Gastrocnemius medialis (tissue), 4 donors: Measurements from ENCODE around the gene RINT1. TPM values are rescaled to one million over a fixed set of nuclear protein-coding genes. Genes with fewer than 3 reads are reported as not detected.
A peak's percentile ranks its signal among the peaks of the same experiment; 100 is the strongest.

Source experiments
- ATAC-seq, 2 donors: fragments of 150-250 bp; one replicate each; pipeline ENCODE4 v1.9.1; 2016
- DNase-seq, 2 donors: peaks; one replicate each; pipeline ENCODE4 v3.0.0-alpha.2; 2019
- H3K27ac ChIP-seq, 4 donors: fragments of 200-600 bp; sonication (generic); 1 replicate in 1 of 4; 2 replicates in 3 of 4; pipeline ENCODE4 v1.5.1; 2016 to 2018; ENCODE audit warnings: mild to moderate bottlenecking in 2 of 4, moderate library complexity in 1 of 4
- H3K27me3 ChIP-seq, 3 donors: fragments of 200-600 bp; sonication (generic) in 2 of 3; 1 replicate in 1 of 3; 2 replicates in 2 of 3; pipeline versions ENCODE4 v1.5.1 to v1.6.0; 2016 to 2019; ENCODE audit warnings: mild to moderate bottlenecking in 1 of 3, moderate library complexity in 1 of 3
- H3K36me3 ChIP-seq, 2 donors: fragments of 200-600 bp; sonication (generic) in 1 of 2; one replicate each; pipeline ENCODE4 v1.5.1; 2017 to 2018
- H3K4me1 ChIP-seq, 2 donors: fragments of 200-600 bp; sonication (generic) in 1 of 2; one replicate each; pipeline ENCODE4 v1.5.1; 2016 to 2017; ENCODE audit warnings: mild to moderate bottlenecking in 2 of 2
- H3K4me3 ChIP-seq, 4 donors: fragments of 200-600 bp; sonication (generic) in 3 of 4; 1 replicate in 1 of 4; 2 replicates in 3 of 4; pipeline ENCODE4 v1.5.1; 2016 to 2019; ENCODE audit warnings: mild to moderate bottlenecking in 2 of 4
- H3K9me3 ChIP-seq, 3 donors: fragments of 200-600 bp; sonication (generic) in 2 of 3; 1 replicate in 1 of 3; 2 replicates in 2 of 3; pipeline ENCODE4 v1.5.1; 2016 to 2019
- POLR2A ChIP-seq, 2 donors: fragments of 450-650 bp; IDR thresholded peaks; one replicate each; pipeline ENCODE4 v1.6.1; 2017; ENCODE audit warnings: antibody characterized with exemption in 2 of 2, mild to moderate bottlenecking in 2 of 2, moderate library complexity in 2 of 2
- in situ Hi-C, 4 donors: fragments of 200-750 bp; cut with MboI; loops; one replicate each; pipeline versions ENCODE4 v1.15.0 to v1.8.0; 2017; ENCODE audit warnings: low sequenced_read_pairs in 4 of 4
- intact Hi-C: fragments of 100-400 bp; cut with DNase I; formaldehyde crosslinking; loops from one replicate; pipeline ENCODE4 v1.15.1; 2023; ENCODE audit warnings: low total_unique reads
- total RNA-seq, 4 donors: library from RNA; depleted of rRNA; stranded (reverse); fragments of >200 nt; gene quantifications; one replicate each; pipeline versions ENCODE4 v1.1.0 to v1.2.3, GENCODE V29; 2016
- TF ChIP-seq, protein P1 (sequence below), 5 experiments: fragments of 450-650 bp in 3 of 5; fragments of 200-600 bp in 2 of 5; sonication (generic) in 2 of 5; IDR thresholded peaks in 4 of 5; conservative IDR thresholded peaks in 1 of 5; 1 replicate in 4 of 5; 2 replicates in 1 of 5; pipeline ENCODE4 v1.5.1; 2016 to 2019; ENCODE audit warnings: antibody characterized with exemption in 5 of 5, mild to moderate bottlenecking in 3 of 5, moderate library complexity in 3 of 5

RINT1 gene
- total RNA-seq, 4 donors from 2014 or later: 18.1 to 29.9 (median 25.7) TPM

DNA sequence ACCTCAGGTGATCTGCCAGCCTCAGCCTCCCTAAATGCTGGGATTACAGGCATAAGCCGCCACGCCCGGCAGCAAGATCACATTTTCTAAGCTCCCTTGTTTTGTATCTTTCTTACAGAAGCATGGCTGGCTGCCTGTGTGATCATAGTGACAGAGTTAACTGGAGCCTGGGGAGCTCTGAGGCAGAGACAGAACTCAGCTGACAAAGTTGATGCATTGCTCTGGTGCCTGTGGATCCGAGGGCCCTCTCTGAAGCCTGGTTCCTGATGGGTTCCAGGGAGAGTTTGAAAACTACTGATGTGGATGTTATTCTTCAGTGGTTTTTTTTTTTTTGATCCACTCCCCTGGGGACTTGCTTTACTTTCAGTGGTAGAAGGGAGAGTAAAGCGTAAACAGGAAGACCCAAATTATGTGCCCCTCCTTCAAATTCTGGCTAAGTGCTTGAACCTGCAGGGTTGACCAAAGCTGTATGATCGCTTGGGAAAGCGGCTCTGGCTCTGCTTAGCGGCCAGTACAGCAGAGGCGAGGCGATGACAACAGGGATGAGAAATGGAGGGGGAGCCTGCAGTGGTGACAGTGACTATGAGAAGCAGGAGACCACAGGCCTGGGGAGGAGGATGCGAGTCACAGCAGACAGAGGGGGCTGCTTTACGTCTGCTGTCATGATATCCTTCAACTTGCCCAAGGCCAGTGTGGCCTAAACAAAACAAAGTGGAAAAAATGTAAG is 56.1 kb downstream of the RINT1 start:
- intact Hi-C loops: no loop called here
- no peaks in the 10 kb centered on the region for H3K9me3 ChIP-seq
- peaks cover 0 to 4% of the 10 kb centered on the region in 2 donors for H3K4me1 ChIP-seq
- no peak overlapping the region for H3K4me3 ChIP-seq
- peak in 1 of 2 donors; percentile 17 for DNase-seq
- peak in 1 of 2 donors; percentile 26 for ATAC-seq
- H3K36me3 ChIP-seq: no peaks in the 10 kb centered on the region
- in situ Hi-C loops: no loop called here
- H3K27me3 ChIP-seq: no peaks in the 10 kb centered on the region
- no peak for TF ChIP-seq POLR2A (IDR thresholded peaks at IDR 0.05)
- TF ChIP-seq, protein P1, sequence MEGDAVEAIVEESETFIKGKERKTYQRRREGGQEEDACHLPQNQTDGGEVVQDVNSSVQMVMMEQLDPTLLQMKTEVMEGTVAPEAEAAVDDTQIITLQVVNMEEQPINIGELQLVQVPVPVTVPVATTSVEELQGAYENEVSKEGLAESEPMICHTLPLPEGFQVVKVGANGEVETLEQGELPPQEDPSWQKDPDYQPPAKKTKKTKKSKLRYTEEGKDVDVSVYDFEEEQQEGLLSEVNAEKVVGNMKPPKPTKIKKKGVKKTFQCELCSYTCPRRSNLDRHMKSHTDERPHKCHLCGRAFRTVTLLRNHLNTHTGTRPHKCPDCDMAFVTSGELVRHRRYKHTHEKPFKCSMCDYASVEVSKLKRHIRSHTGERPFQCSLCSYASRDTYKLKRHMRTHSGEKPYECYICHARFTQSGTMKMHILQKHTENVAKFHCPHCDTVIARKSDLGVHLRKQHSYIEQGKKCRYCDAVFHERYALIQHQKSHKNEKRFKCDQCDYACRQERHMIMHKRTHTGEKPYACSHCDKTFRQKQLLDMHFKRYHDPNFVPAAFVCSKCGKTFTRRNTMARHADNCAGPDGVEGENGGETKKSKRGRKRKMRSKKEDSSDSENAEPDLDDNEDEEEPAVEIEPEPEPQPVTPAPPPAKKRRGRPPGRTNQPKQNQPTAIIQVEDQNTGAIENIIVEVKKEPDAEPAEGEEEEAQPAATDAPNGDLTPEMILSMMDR (IDR thresholded peaks at IDR 0.05 in 4 of 5, conservative IDR thresholded peaks at IDR 0.05 in 1 of 5): no peak
- H3K27ac ChIP-seq: no peak overlapping the region

DNA sequence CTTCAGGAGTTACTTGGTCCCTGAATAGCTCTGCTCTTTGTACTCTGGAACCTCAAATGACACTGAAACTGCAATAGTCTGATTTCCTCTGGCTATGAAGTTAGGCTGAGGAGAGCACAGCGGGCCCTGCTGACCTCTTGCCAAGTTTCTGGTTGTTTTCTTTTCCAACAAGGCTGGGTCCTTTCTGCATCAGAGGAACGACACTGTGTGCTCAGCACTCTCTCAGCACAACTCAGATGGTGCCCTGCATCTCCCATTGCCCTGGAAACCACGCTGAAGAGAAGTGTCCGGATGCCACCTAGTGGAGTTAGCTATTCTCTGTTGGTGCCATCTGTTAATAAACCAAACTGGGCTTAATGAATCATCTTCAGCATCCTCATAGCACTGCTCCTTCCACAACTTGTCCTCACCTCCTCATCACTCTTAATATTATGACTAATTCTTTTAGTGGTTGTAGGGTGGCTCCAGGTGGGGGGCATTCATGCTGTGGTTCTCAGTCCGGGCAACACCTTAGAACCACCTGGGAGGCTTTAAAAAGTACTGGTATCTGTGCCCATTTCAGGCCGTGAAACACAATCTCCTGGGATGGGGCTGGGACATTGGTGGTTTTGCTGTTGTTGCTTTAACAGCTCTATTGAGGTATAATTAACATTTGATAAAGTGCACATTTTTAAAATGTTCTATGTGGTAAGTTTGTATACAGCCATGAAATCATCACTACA is 57.5 kb downstream of the RINT1 start:
- ATAC-seq: peak; percentile 57 to 79

DNA sequence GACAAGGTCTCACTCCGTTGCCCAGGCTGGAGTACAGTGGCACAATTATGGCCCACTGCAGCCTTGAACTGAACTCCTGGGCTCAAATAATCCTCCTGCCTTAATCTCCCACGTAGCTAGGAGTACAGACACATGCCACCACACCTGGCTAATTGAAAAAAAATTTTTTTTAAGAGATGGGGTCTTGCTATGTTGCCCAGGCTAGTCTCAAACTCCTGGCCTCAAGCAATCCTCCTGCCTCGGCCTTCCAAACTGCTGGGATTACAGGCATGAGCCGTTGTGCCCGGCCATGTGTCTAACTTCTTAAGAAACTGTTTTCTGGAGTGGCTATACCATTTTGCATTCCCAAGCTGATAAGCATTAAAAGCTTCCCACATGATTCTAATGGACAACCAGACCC is 58.8 kb downstream of the RINT1 start:
- Histone ChIP-seq H3K4me3 (no peak overlapping the region), H3K27me3 (no peaks in the 10 kb centered on the region), H3K36me3 (no peaks in the 10 kb centered on the region), H3K27ac (no peak overlapping the region), H3K4me1 (peaks cover 0 to 4% of the 10 kb centered on the region in 2 donors), H3K9me3 (no peaks in the 10 kb centered on the region)
- no peak for ATAC-seq
- intact Hi-C loops (no loop called here), in situ Hi-C loops (no loop called here)
- TF ChIP-seq POLR2A (IDR thresholded peaks at IDR 0.05): no peak
- TF ChIP-seq, protein P1 (IDR thresholded peaks at IDR 0.05 in 4 of 5, conservative IDR thresholded peaks at IDR 0.05 in 1 of 5): no peak
- no peak for DNase-seq

More for the DNA sequence above, 57.5 kb downstream of the RINT1 start:
- Histone ChIP-seq H3K27ac (no peak overlapping the region), H3K4me1 (peaks cover 0 to 4% of the 10 kb centered on the region in 2 donors), H3K27me3 (no peaks in the 10 kb centered on the region), H3K4me3 (no peak overlapping the region), H3K36me3 (no peaks in the 10 kb centered on the region), H3K9me3 (no peaks in the 10 kb centered on the region)
- peak; percentile 18 to 46 for DNase-seq
- intact Hi-C loops: no loop called here
- in situ Hi-C loops: no loop called here
- no peak for TF ChIP-seq POLR2A (IDR thresholded peaks at IDR 0.05)
- TF ChIP-seq, protein P1 (IDR thresholded peaks at IDR 0.05 in 4 of 5, conservative IDR thresholded peaks at IDR 0.05 in 1 of 5): peak in 3 of 5 experiments; percentile 19 to 42 (median 34)

DNA sequence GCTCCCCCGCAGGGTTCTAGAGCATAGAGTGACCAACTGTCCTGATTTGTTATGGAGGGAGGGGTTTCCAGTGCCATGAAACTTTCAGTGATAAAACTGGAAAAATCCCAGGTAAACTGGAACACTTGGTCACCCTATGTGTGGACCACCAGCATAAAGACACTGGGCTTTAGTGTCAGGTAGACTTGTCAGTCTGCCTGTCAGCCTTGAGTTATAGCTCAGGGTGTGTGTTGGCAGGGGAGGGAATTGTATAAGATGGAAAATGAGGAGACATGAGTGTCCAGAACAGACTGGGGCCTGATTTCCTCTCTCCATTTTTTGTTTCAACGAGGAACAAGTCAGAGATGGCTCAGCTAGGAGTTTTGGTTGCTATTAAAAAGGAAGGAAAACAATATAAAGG is 59.5 kb downstream of the RINT1 start:
- Histone ChIP-seq H3K36me3 (no peaks in the 10 kb centered on the region), H3K4me3 (no peak overlapping the region), H3K27ac (no peak overlapping the region), H3K4me1 (peaks cover 0 to 4% of the 10 kb centered on the region in 2 donors), H3K27me3 (no peaks in the 10 kb centered on the region), H3K9me3 (no peaks in the 10 kb centered on the region)
- DNase-seq (no peak), ATAC-seq (no peak)
- TF ChIP-seq, protein P1 (IDR thresholded peaks at IDR 0.05 in 4 of 5, conservative IDR thresholded peaks at IDR 0.05 in 1 of 5): no peak
- no peak for TF ChIP-seq POLR2A (IDR thresholded peaks at IDR 0.05)
- in situ Hi-C loops (no loop called here), intact Hi-C loops (no loop called here)
